ENCODE data around the gene CLDN6. TPM values are rescaled to one million over a fixed set of nuclear protein-coding genes. Genes with fewer than 3 reads are reported as not detected.

Gene CLDN6
- total RNA-seq, 1 donor from 2014 or later, result not detected

DNA sequence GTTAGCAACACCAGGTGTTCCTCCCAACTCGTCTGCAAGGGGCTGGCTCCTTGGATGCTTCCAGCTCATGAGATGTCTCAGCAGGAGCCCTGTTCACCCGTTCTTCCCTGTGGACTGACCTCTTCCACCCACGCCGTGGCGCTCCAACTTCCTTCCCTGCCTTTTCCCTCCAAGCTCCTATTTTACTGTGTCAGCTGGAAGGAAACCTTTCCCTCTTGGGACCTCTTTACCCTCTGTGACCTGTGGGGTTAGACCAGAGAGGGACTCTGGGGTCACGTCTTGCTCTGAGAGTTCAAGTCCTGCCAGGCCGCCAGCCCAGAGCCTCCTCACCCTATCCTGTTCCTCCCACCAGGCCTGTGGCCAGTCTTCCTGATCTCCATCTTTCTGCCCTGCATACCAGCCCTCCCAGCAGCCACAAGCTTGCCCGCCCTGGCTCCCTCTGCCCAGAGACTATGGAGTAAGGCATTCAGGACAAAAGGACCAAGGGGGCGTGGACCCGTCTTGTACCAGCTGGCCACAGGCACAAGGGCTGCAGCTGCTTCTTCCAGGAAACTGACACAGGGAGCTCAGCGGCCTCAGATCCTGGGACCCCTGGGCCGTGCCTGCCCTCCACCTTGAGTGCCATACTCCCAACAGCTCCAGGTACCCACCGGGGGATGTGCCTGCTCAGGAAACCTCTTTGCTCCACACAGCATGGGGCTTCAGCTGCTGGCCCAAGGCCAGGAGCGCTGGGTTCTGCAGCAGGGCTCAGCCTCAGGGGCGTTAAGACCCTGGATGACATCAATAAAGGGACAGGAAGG lies 45.8 kb downstream of the CLDN6 start:
- DNase-seq (ENCODE audit: low spot score), result peak; percentile 87

GRCh38 chr16:2971134-2971984 lies 46.6 kb downstream of the CLDN6 start:
- peak; percentile 87 for DNase-seq (ENCODE audit: low spot score)

GRCh38 chr16:2970563-2970962 lies 47.4 kb downstream of the CLDN6 start:
- no peak for DNase-seq (ENCODE audit: low spot score)

GRCh38 chr16:2969545-2970521 lies 48.1 kb downstream of the CLDN6 start:
- DNase-seq (ENCODE audit: low spot score), result peak; percentile 90

GRCh38 chr16:2968738-2969544 lies 49.0 kb downstream of the CLDN6 start, which contains the start of gene PAQR4:
Gene PAQR4 (plus strand): TSS chr16:2969348. CDS start chr16:2969675, 327 bp downstream.
- DNase-seq (ENCODE audit: low spot score), result peak; percentile 95

DNA sequence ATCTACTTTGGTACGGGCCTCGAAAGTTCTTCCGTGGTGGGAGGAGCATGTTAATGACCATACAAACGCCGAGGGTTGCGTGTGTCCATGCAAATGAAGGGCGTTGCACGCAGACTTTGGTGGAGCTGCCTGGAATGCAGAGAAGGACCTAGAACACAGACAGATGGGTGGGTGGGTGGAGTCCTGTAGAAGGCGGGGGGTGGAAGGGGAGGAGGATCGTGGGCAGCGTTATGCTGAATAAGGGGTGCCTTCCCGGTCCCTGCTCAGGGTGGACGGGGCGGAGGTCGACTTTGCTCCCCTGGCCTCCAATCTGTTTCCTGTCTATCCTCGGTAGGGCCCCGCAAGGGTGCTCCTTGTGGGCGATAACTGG lies 49.6 kb downstream of the CLDN6 start:
- DNase-seq (ENCODE audit: low spot score), result no peak

DNA sequence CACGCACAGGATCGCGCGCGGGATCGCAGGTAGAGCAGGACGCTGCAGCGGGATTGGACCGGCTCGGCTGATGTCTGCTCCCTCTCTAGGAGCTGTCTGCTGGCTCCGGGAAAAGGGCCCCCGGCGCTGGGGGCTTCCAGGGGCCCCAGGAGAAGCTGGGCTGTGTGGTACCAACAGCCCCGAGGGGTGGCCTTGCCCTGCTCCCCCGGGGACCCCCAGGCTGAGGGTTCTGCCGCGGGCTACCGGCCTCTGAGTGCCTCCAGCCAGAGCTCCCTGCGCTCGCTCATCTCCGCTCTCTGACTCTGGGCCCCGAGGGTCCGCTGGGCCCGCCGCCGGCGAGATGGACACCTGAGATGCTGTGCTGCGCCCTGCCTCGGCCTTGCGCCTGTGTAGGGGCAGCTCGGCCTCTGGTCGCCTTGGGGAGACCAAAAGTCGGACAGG lies 50.2 kb downstream of the CLDN6 start:
- DNase-seq (ENCODE audit: low spot score), result no peak

GRCh38 chr16:2967211-2967631 lies 50.8 kb downstream of the CLDN6 start:
- no peak for DNase-seq (ENCODE audit: low spot score)

DNA sequence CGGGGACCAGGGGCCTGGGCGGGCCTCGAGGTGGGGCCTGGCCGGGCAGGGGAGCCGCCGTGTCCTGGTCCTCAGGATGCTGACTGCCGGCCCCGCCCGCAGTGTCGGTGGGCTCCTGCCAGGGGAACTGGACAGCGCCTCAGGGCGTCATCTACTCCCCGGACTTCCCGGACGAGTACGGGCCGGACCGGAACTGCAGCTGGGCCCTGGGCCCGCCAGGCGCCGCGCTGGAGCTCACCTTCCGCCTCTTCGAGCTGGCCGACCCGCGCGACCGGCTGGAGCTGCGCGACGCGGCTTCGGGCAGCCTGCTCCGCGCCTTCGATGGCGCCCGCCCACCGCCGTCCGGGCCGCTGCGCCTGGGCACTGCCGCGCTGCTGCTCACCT lies 51.2 kb downstream of the CLDN6 start:
- DNase-seq (ENCODE audit: low spot score), result no peak

DNA sequence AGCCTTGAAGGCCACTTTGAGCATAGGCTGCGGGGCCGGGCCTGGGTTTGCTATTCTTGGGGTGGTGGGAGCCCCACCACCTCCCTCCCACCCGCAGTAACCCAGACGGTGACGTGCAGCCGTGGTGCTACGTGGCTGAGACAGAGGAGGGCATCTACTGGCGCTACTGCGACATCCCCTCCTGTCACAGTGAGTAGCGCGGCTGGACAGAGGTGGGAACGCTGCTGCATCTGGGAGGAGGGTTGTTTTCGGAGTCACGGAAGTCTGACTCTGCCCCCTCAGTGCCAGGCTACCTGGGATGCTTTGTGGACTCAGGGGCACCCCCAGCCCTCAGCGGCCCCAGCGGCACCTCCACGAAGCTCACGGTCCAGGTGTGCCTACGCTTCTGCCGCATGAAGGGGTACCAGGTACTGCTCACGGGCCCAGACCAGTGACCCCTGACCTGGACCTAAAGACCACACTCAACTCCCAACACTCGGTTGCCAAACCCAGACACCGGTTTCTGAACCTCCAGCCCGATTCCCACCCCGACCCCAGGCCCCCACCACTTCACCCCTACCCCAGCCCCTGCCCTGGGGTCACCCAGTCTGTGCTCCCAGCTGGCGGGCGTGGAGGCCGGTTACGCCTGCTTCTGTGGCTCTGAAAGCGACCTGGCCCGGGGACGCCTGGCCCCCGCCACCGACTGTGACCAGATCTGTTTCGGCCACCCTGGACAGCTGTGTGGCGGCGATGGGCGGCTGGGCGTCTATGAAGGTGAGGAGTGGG lies 51.8 kb downstream of the CLDN6 start:
- DNase-seq (ENCODE audit: low spot score), result no peak

Other genes with a start within 250 kb of the CLDN6 start
- gene ELOB, start 240.9 kb downstream of the CLDN6 start, total RNA-seq, result 212 TPM
- gene PRSS33, start 230.6 kb downstream of the CLDN6 start, total RNA-seq, result not detected
- gene PRSS41, start 219.7 kb downstream of the CLDN6 start, total RNA-seq, result not detected
- not detected for gene PRSS21, start 200.9 kb downstream of the CLDN6 start, total RNA-seq
- gene ZG16B, start 187.9 kb downstream of the CLDN6 start, total RNA-seq, result not detected
- not detected for gene PRSS22, start 160.0 kb downstream of the CLDN6 start, total RNA-seq
- gene FLYWCH2, start 135.0 kb downstream of the CLDN6 start, total RNA-seq, result 21.5 TPM
- 32.0 TPM for gene FLYWCH1, start 106.3 kb downstream of the CLDN6 start, total RNA-seq
- gene KREMEN2, start 53.9 kb downstream of the CLDN6 start, total RNA-seq, result not detected
- gene PAQR4, start 48.8 kb downstream of the CLDN6 start, total RNA-seq, result 4.5 TPM
- gene PKMYT1, start 37.7 kb downstream of the CLDN6 start, total RNA-seq, result 0.58 TPM
- not detected for gene CLDN9, start 5.3 kb downstream of the CLDN6 start, total RNA-seq
- 84.8 TPM for gene TNFRSF12A, start 2.2 kb upstream of the CLDN6 start, total RNA-seq
- gene HCFC1R1, start 5.8 kb upstream of the CLDN6 start, total RNA-seq, result 26.5 TPM
- gene THOC6, start 5.9 kb upstream of the CLDN6 start, total RNA-seq, result 20.6 TPM
- gene BICDL2, start 18.8 kb upstream of the CLDN6 start, total RNA-seq, result not detected
- gene MMP25, start 28.4 kb upstream of the CLDN6 start, total RNA-seq, result 21.6 TPM
- gene IL32, start 47.5 kb upstream of the CLDN6 start, total RNA-seq, result 36.0 TPM
- gene ZSCAN10, start 81.1 kb upstream of the CLDN6 start, total RNA-seq, result not detected
- gene ZNF205, start 94.4 kb upstream of the CLDN6 start, total RNA-seq, result 6.1 TPM
- 6.0 TPM for gene ZNF213, start 116.8 kb upstream of the CLDN6 start, total RNA-seq
- not detected for gene OR1F1, start 170.0 kb upstream of the CLDN6 start, total RNA-seq
- 8.4 TPM for gene ZNF200, start 217.0 kb upstream of the CLDN6 start, total RNA-seq
- gene MEFV, start 238.4 kb upstream of the CLDN6 start, total RNA-seq, result 6.0 TPM

Data from mesenteric fat pad (tissue), 1 donor.